GM12875 (cell line): ENCODE measurements around the gene SERP2.

Experiments
- H3K4me3 ChIP-seq: one replicate; pipeline ENCODE4 v1.5.1; 2011; ENCODE audit warnings: low read depth, low read length, control low read depth
- CTCF ChIP-seq: IDR thresholded peaks from 2 replicates; pipeline ENCODE4 v1.5.1; 2011; ENCODE audit warnings: low read depth, mild to moderate bottlenecking, control low read depth, inconsistent platforms, low read length, moderate library complexity, borderline replicate concordance; ENCODE audit not compliant: insufficient read depth

Gene SERP2

DNA sequence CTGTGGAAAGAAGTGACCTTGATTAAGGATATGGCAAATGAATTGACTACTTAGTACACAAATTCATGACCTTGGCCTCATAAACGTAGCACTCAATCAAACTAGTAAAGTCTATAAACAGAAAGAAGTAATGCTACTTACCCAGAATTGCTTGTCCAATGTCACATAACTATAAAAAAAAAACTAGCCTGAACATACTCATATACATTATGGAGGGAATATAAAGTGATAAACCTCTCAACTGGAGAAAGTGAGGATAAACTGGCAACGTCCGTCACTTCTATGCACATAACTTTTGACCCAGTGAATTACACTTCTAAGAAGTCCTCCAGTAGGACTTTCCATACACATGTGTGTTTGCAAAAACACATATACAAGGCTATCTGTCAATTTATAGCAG is 7.7 kb upstream of the SERP2 start:
- no peak for TF ChIP-seq CTCF
- no peak overlapping the region for H3K4me3 ChIP-seq

DNA sequence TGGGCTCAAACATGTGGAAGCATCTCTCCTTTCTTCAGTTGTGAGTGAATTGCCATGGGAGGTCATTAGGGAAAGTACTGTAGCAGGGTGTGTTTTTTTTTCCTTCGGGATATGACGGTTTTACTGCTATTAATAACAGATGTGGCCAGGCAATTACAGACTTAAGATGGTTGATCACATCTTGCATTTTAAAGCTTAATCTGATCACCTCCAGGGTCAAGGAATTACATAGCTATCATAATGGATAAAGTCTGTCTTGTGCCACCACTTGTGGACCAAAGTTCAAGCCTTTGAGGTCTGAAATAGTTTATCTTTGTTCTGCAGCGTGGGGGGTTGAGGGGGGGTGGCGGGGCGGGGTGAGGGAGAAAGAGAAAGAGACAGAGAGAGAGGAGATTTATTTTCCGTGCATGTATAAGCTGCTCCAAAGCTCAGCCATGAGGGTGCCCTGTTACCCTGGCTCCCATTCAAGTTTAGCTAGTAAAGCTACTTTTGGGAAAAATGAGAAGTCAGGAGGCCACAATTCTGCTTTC is 5.5 kb upstream of the SERP2 start:
- TF ChIP-seq CTCF: no peak
- H3K4me3 ChIP-seq: no peak overlapping the region

- no peak overlapping the region for H3K4me3 ChIP-seq
- no peak for TF ChIP-seq CTCF
These were observed 4.8 kb upstream of the SERP2 start for GRCh38 chr13:44368599-44369368.

GRCh38 chr13:44371421-44371820 is 2.2 kb upstream of the SERP2 start:
- no peak overlapping the region for H3K4me3 ChIP-seq
- no peak for TF ChIP-seq CTCF

DNA sequence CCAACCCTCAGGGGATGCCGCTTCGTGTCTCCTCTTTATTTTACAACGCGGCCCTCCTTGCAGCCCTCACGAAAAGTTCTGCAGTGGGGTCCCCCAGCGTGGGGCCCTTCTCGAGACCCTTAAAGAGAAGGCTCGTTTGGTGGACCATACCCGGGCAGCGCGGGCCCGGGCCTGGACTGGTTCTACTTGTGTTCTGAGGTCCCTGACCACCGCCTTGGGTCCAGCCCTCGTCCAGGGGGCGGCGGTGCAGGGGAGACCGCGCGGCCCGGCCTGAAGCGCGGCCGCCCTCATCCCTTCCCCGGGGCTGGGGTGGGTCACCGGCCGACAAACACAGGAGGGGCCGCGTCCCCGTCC is 400 bp upstream of the SERP2 start:
- TF ChIP-seq CTCF: no peak
- no peak overlapping the region for H3K4me3 ChIP-seq

GRCh38 chr13:44374348-44374712 is 706 bp downstream of the SERP2 start:
- H3K4me3 ChIP-seq: no peak overlapping the region
- no peak for TF ChIP-seq CTCF

- no peak overlapping the region for H3K4me3 ChIP-seq
- TF ChIP-seq CTCF: no peak
These were observed 4.7 kb downstream of the SERP2 start for GRCh38 chr13:44378277-44378676.
